Activated T-cell treated with anti-CD3 and anti-CD28 coated beads for 24 hours (primary cell): ENCODE data around the gene KRTAP27-1.

ENCODE experiments used
- DNase-seq: peaks from one replicate; pipeline ENCODE4 v3.0.0-alpha.2; 2020; ENCODE audit warnings: low read depth

Gene KRTAP27-1

GRCh38 chr21:30337276-30337744, at the start of gene KRTAP27-1:
Gene KRTAP27-1, minus strand, starts transcription at chr21:30337694. Its CDS starts 26 bp downstream, at chr21:30337668.
- no peak for DNase-seq

GRCh38 chr21:30382201-30382600, 44.7 kb upstream of the KRTAP27-1 start:
- DNase-seq, result no peak

GRCh38 chr21:30372139-30372770, 34.8 kb upstream of the KRTAP27-1 start, which contains the start of gene KRTAP13-2:
Gene KRTAP13-2, minus strand, starts transcription at chr21:30372271. Its CDS starts 58 bp downstream, at chr21:30372213.
- DNase-seq, result no peak

GRCh38 chr21:30355906-30356305, 18.4 kb upstream of the KRTAP27-1 start:
- no peak for DNase-seq

- no peak for DNase-seq
Measured at GRCh38 chr21:30354308-30355005, 17.0 kb upstream of the KRTAP27-1 start.

GRCh38 chr21:30351534-30351933, 14.0 kb upstream of the KRTAP27-1 start:
- no peak for DNase-seq

- no peak for DNase-seq
Measured at GRCh38 chr21:30349572-30349971, 12.1 kb upstream of the KRTAP27-1 start.

GRCh38 chr21:30348506-30348905, 11.0 kb upstream of the KRTAP27-1 start, which contains the start of gene KRTAP23-1:
Gene KRTAP23-1, minus strand, starts transcription at chr21:30348606. Its CDS starts 0 bp downstream, at chr21:30348606.
- no peak for DNase-seq

GRCh38 chr21:30345014-30345413, 7.5 kb upstream of the KRTAP27-1 start:
- DNase-seq, result no peak

GRCh38 chr21:30340714-30341573, 3.5 kb upstream of the KRTAP27-1 start:
- DNase-seq, result peak; percentile 12

GRCh38 chr21:30338717-30339116, 1.2 kb upstream of the KRTAP27-1 start:
- DNase-seq, result no peak

GRCh38 chr21:30337772-30338171, 278 bp upstream of the KRTAP27-1 start:
- DNase-seq, result no peak

- no peak for DNase-seq
Measured at GRCh38 chr21:30336596-30336995, 898 bp downstream of the KRTAP27-1 start.

GRCh38 chr21:30333736-30334135, 3.8 kb downstream of the KRTAP27-1 start:
- no peak for DNase-seq

- no peak for DNase-seq
Measured at GRCh38 chr21:30332681-30333080, 4.8 kb downstream of the KRTAP27-1 start.

- no peak for DNase-seq
Measured at GRCh38 chr21:30329203-30329875, 8.2 kb downstream of the KRTAP27-1 start.

GRCh38 chr21:30326390-30326789, 11.1 kb downstream of the KRTAP27-1 start:
- no peak for DNase-seq

GRCh38 chr21:30320215-30320614, 17.3 kb downstream of the KRTAP27-1 start, which contains the start of gene KRTAP26-1:
Gene KRTAP26-1, minus strand, starts transcription at chr21:30320315. Its CDS starts 280 bp downstream, at chr21:30320035.
- no peak for DNase-seq

GRCh38 chr21:30315701-30316100, 21.8 kb downstream of the KRTAP27-1 start:
- no peak for DNase-seq

- DNase-seq, result no peak
Measured at GRCh38 chr21:30306884-30307283, 30.6 kb downstream of the KRTAP27-1 start.

- no peak for DNase-seq
Measured at GRCh38 chr21:30305136-30305535, 32.4 kb downstream of the KRTAP27-1 start.

- DNase-seq, result no peak
Measured at GRCh38 chr21:30289215-30289614, 48.3 kb downstream of the KRTAP27-1 start, which contains the start of gene KRTAP25-1. Gene KRTAP25-1, minus strand, starts transcription at chr21:30289514. Its CDS starts 24 bp downstream, at chr21:30289490.
